HEK293 (cell line): ENCODE data around the gene LCOR.

Experiments used
- CTCF ChIA-PET: fragments of 350-600 bp; formaldehyde crosslinking; extraction: SDS; loops from one replicate; lab custom pipeline; 2021; ENCODE audit warnings: antibody characterized with exemption; lab: Yijun Ruan, JAX
- POLR2A ChIA-PET: fragments of 300-600 bp; formaldehyde crosslinking; extraction: SDS; loops from one replicate; lab custom pipeline; 2020; ENCODE audit warnings: antibody characterized with exemption, inconsistent platforms; lab: Yijun Ruan, JAX
- H3K27ac ChIP-seq: fragments of 200-500 bp; sonication (Bioruptor generic); 2 replicates; pipeline ENCODE4 v1.5.1; 2014; ENCODE audit warnings: low read depth, low read length, control low read depth, inconsistent platforms; ENCODE audit errors: extremely low read depth
- H3K36me3 ChIP-seq, 2 experiments: fragments of 200-500 bp in 1 of 2; sonication (Bioruptor generic) in 1 of 2; 1 replicate in 1 of 2; 2 replicates in 1 of 2; pipeline ENCODE4 v1.5.1; 2014 to 2017; ENCODE audit warnings: inconsistent platforms in 2 of 2, low read length in 2 of 2; ENCODE audit not compliant: control insufficient read depth in 2 of 2, insufficient read depth in 1 of 2
- H3K4me1 ChIP-seq: fragments of 200-500 bp; sonication (Bioruptor generic); 2 replicates; pipeline ENCODE4 v1.5.1; 2014; ENCODE audit warnings: mild to moderate bottlenecking, low read length, inconsistent platforms; ENCODE audit not compliant: control insufficient read depth, insufficient read depth
- H3K4me3 ChIP-seq: 2 replicates; pipeline ENCODE4 v1.5.1; 2011; ENCODE audit warnings: low read depth, mild to moderate bottlenecking, control low read depth, low read length, moderate library complexity
- H3K9me3 ChIP-seq: fragments of 200-500 bp; sonication (Bioruptor generic); 2 replicates; pipeline ENCODE4 v1.5.1; 2014; ENCODE audit warnings: low read depth, low read length, inconsistent platforms; ENCODE audit not compliant: control insufficient read depth, insufficient read depth
- GFI1B ChIP-seq: fragments of 450-650 bp; formaldehyde crosslinking; IDR thresholded peaks from 2 replicates; pipeline ENCODE4 v1.5.1; 2016; ENCODE audit warnings: missing biosample characterization, missing genetic modification characterization
- GLIS2 ChIP-seq: fragments of 450-650 bp; formaldehyde crosslinking; IDR thresholded peaks from 2 replicates; pipeline ENCODE4 v1.5.1; 2016; ENCODE audit warnings: missing biosample characterization, missing genetic modification characterization
- MEIS1 ChIP-seq: sonication (generic); formaldehyde crosslinking; IDR thresholded peaks from 2 replicates; pipeline ENCODE4 v1.8.1; 2022; ENCODE audit warnings: missing genetic modification reagents, mild to moderate bottlenecking, borderline replicate concordance
- OSR2 ChIP-seq: fragments of 450-650 bp; formaldehyde crosslinking; IDR thresholded peaks from 2 replicates; pipeline ENCODE4 v1.5.1; 2016; ENCODE audit warnings: missing biosample characterization, missing genetic modification characterization
- OVOL3 ChIP-seq: fragments of 450-650 bp; formaldehyde crosslinking; IDR thresholded peaks from 2 replicates; pipeline ENCODE4 v1.5.1; 2016; ENCODE audit warnings: missing biosample characterization, missing genetic modification characterization
- RBAK ChIP-seq: fragments of 450-650 bp; formaldehyde crosslinking; IDR thresholded peaks from 2 replicates; pipeline ENCODE4 v1.5.1; 2016; ENCODE audit warnings: missing biosample characterization, missing genetic modification characterization
- SP2 ChIP-seq: fragments of 450-650 bp; formaldehyde crosslinking; IDR thresholded peaks from 2 replicates; pipeline ENCODE4 v1.5.1; 2016; ENCODE audit warnings: missing biosample characterization, missing genetic modification characterization
- TCF7L2 ChIP-seq: IDR thresholded peaks from 2 replicates; pipeline ENCODE4 v1.6.1; 2011; ENCODE audit warnings: low read depth, mild to moderate bottlenecking, inconsistent platforms, low read length, moderate library complexity, borderline replicate concordance
- ZFHX2 ChIP-seq: fragments of 450-650 bp; formaldehyde crosslinking; conservative IDR thresholded peaks from 2 replicates; pipeline ENCODE4 v1.5.1; 2016; ENCODE audit warnings: missing biosample characterization, missing genetic modification characterization
- ZFP37 ChIP-seq: fragments of 450-650 bp; formaldehyde crosslinking; IDR thresholded peaks from 2 replicates; pipeline ENCODE4 v1.5.1; 2016; ENCODE audit warnings: missing biosample characterization, missing genetic modification characterization
- ZIC2 ChIP-seq: fragments of 450-650 bp; formaldehyde crosslinking; IDR thresholded peaks from 2 replicates; pipeline ENCODE4 v1.5.1; 2016; ENCODE audit warnings: missing biosample characterization, missing genetic modification characterization
- ZNF157 ChIP-seq: fragments of 450-650 bp; formaldehyde crosslinking; IDR thresholded peaks from 2 replicates; pipeline ENCODE4 v1.5.1; 2016; ENCODE audit warnings: missing biosample characterization, missing genetic modification characterization
- ZNF23 ChIP-seq: fragments of 450-650 bp; formaldehyde crosslinking; IDR thresholded peaks from 2 replicates; pipeline ENCODE4 v1.5.1; 2016; ENCODE audit warnings: missing biosample characterization, missing genetic modification characterization, borderline replicate concordance
- ZNF335 ChIP-seq: fragments of 450-650 bp; formaldehyde crosslinking; conservative IDR thresholded peaks from 2 replicates; pipeline ENCODE4 v1.5.1; 2016; ENCODE audit warnings: missing biosample characterization, missing genetic modification characterization
- ZNF341 ChIP-seq: fragments of 450-650 bp; formaldehyde crosslinking; IDR thresholded peaks from 2 replicates; pipeline ENCODE4; 2016; ENCODE audit warnings: low read depth, missing biosample characterization, missing genetic modification characterization
- ZNF366 ChIP-seq: fragments of 450-650 bp; formaldehyde crosslinking; conservative IDR thresholded peaks from 2 replicates; pipeline ENCODE4 v1.5.1; 2016; ENCODE audit warnings: missing biosample characterization, missing genetic modification characterization
- ZNF48 ChIP-seq: fragments of 450-650 bp; formaldehyde crosslinking; IDR thresholded peaks from 2 replicates; pipeline ENCODE4 v1.5.1; 2016; ENCODE audit warnings: missing biosample characterization, missing genetic modification characterization
- ZNF530 ChIP-seq: fragments of 450-650 bp; formaldehyde crosslinking; IDR thresholded peaks from 2 replicates; pipeline ENCODE4 v1.5.1; 2016; ENCODE audit warnings: low read depth, missing biosample characterization, missing genetic modification characterization
- ZNF548 ChIP-seq: fragments of 450-650 bp; formaldehyde crosslinking; IDR thresholded peaks from 2 replicates; pipeline ENCODE4 v1.5.1; 2016; ENCODE audit warnings: missing biosample characterization, missing genetic modification characterization
- ZNF626 ChIP-seq: fragments of 450-650 bp; sonication (Bioruptor Pico); formaldehyde crosslinking; IDR thresholded peaks from 2 replicates; pipeline ENCODE4 v1.5.1; 2018; ENCODE audit warnings: missing biosample characterization, missing genetic modification characterization, inconsistent platforms
- ZNF660 ChIP-seq: fragments of 450-650 bp; IDR thresholded peaks from 2 replicates; pipeline ENCODE4 v1.5.1; 2018; ENCODE audit warnings: missing biosample characterization, mild to moderate bottlenecking, missing genetic modification characterization
- ZNF747 ChIP-seq: fragments of 450-650 bp; formaldehyde crosslinking; IDR thresholded peaks from 2 replicates; pipeline ENCODE4 v1.5.1; 2016; ENCODE audit warnings: missing biosample characterization, missing genetic modification characterization
- ZNF791 ChIP-seq: fragments of 450-650 bp; formaldehyde crosslinking; IDR thresholded peaks from 2 replicates; pipeline ENCODE4 v1.5.1; 2016; ENCODE audit warnings: missing biosample characterization, missing genetic modification characterization
- ZNF830 ChIP-seq: fragments of 450-650 bp; IDR thresholded peaks from 2 replicates; pipeline ENCODE4 v1.5.0; 2018; ENCODE audit warnings: missing biosample characterization, missing genetic modification characterization, low read depth, mild to moderate bottlenecking, moderate library complexity
- ZSCAN16 ChIP-seq: fragments of 450-650 bp; formaldehyde crosslinking; IDR thresholded peaks from 2 replicates; pipeline ENCODE4 v1.5.1; 2016; ENCODE audit warnings: missing biosample characterization, missing genetic modification characterization
- TF ChIP-seq, protein P1 (sequence below): fragments of 450-650 bp; IDR thresholded peaks from 2 replicates; pipeline ENCODE4 v1.5.1; 2018; ENCODE audit warnings: missing biosample characterization, mild to moderate bottlenecking, missing genetic modification characterization
- TF ChIP-seq, protein P2 (sequence below): fragments of 450-650 bp; formaldehyde crosslinking; IDR thresholded peaks from 2 replicates; pipeline ENCODE4 v1.5.1; 2016; ENCODE audit warnings: missing biosample characterization, missing genetic modification characterization
- TF ChIP-seq, protein P3 (sequence below): fragments of 450-650 bp; formaldehyde crosslinking; IDR thresholded peaks from 2 replicates; pipeline ENCODE4 v1.5.1; 2016; ENCODE audit warnings: missing biosample characterization, missing genetic modification characterization, low read depth

LCOR gene

DNA sequence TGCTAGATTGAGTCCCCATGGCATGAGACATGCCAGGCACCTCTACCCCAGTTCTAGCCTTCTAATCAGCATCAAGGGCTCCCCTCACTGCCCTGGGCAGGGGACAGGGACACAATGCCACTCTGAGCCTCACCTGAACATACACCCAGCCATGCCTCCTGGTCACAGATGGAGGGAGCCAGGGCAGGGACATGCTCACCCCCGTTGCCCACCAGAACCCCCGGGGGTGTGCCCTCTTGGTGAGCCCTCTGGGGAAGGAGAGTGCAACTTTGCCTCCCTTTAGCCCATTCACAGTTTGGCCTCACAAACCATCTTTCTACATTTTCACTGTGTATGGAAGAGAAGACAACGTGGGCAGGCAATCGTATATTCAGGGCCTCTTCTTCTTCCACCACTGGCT is 167.2 kb downstream of the LCOR start:
- Histone ChIP-seq H3K27ac (no peak overlapping the region), H3K4me1 (peaks cover 9% of the 10 kb centered on the region), H3K36me3 (no peaks in the 10 kb centered on the region), H3K9me3 (no peaks in the 10 kb centered on the region), H3K4me3 (no peak overlapping the region)
- TF ChIP-seq OSR2: no peak
- TF ChIP-seq ZSCAN16: no peak
- TF ChIP-seq ZNF341 (tag by site-specific recombination): no peak
- TF ChIP-seq OVOL3: no peak
- TF ChIP-seq SP2 (tag by site-specific recombination): no peak
- no peak for TF ChIP-seq TCF7L2
- no peak for TF ChIP-seq GFI1B (tag by site-specific recombination)
- no peak for TF ChIP-seq ZFP37
- TF ChIP-seq ZNF747 (tag by site-specific recombination): no peak
- TF ChIP-seq ZNF157 (tag by site-specific recombination): no peak
- no peak for TF ChIP-seq ZNF626 (tag by site-specific recombination)
- no peak for TF ChIP-seq ZNF366
- POLR2A ChIA-PET: no interaction called here
- CTCF ChIA-PET: interaction anchor here (0.7 kb wide), 1 partner anchor 187 kb away, joined by 3 read pairs; the partner anchor contains the start of gene SLIT1

DNA sequence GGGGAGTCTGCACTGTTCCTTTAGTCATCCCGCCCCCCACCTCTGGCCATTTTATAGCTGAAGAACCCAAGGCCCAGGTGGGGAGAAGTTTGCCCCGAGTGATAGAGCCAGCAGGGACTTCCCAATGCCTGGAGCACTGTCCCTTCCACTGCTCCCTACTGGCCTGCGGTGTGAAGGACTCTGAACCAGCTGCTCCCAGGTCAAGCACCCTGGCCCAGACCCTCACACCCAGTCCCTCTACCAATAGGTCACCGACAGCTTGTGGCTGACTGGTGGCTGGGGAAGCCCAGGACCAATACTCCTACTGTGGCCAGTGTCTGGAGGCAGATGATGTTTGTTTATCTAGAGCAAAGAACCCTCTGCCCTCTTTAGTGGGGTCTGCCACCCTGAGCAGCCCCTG is 167.9 kb downstream of the LCOR start:
- Histone ChIP-seq H3K4me3 (no peak overlapping the region), H3K36me3 (no peaks in the 10 kb centered on the region), H3K4me1 (peaks cover 9% of the 10 kb centered on the region), H3K9me3 (no peaks in the 10 kb centered on the region), H3K27ac (no peak overlapping the region)
- ChIA-PET POLR2A (no interaction called here), CTCF (interaction anchor here (0.7 kb wide), 1 partner anchor 186 kb away, joined by 3 read pairs; the partner anchor contains the start of gene SLIT1)
- no peak for TF ChIP-seq ZFHX2 (tag by site-specific recombination)
- TF ChIP-seq ZNF48 (tag by site-specific recombination): no peak
- TF ChIP-seq, protein P1, sequence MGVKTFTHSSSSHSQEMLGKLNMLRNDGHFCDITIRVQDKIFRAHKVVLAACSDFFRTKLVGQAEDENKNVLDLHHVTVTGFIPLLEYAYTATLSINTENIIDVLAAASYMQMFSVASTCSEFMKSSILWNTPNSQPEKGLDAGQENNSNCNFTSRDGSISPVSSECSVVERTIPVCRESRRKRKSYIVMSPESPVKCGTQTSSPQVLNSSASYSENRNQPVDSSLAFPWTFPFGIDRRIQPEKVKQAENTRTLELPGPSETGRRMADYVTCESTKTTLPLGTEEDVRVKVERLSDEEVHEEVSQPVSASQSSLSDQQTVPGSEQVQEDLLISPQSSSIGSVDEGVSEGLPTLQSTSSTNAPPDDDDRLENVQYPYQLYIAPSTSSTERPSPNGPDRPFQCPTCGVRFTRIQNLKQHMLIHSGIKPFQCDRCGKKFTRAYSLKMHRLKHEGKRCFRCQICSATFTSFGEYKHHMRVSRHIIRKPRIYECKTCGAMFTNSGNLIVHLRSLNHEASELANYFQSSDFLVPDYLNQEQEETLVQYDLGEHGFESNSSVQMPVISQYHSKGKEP (tag by site-specific recombination): no peak
- no peak for TF ChIP-seq ZNF335 (tag by site-specific recombination)
- TF ChIP-seq ZNF660 (tag by site-specific recombination): no peak
- TF ChIP-seq, protein P2, sequence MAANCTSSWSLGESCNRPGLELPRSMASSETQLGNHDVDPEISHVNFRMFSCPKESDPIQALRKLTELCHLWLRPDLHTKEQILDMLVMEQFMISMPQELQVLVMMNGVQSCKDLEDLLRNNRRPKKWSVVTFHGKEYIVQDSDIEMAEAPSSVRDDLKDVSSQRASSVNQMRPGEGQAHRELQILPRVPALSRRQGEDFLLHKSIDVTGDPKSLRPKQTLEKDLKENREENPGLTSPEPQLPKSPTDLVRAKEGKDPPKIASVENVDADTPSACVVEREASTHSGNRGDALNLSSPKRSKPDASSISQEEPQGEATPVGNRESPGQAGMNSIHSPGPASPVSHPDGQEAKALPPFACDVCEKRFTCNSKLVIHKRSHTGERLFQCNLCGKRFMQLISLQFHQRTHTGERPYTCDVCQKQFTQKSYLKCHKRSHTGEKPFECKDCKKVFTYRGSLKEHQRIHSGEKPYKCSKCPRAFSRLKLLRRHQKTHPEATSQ (tag by site-specific recombination): no peak

DNA sequence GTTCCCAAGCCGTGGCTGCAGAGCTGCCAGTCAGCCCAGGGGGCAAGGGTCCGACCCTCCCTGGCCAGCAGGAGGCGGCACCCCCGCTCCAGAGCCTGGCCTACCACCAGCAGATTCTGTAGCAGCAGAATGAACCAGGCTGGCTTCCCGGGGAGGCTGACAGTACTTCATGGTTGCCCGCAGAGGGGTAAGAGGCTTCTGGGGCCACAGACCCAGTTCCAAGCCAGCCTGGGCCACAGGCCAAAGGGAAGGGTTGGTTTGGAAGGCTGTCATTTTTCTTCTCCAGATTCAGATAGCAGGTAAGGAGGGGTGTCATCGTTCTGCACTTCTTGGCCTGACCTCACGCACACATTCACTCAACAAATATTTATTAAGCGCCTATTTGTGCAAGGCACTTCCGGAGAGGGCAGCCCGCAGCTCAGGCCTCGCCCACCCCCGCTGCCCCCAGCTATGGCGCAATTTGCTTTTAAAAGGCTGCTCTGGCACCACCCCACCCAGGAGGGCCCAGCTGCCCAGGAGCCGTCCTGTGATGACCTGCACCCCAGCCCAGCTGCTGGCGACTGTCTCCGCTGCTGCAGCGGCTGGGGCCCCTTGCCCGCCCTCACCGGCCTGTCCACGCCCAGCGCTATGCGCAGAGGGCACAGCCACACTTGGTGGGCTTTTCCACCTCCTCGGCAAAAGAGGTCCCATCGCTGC is 168.5 kb downstream of the LCOR start:
- no peak for TF ChIP-seq ZNF830 (tag by site-specific recombination)
- TF ChIP-seq ZIC2 (tag by site-specific recombination): peak; percentile 76
- TF ChIP-seq ZNF791 (tag by site-specific recombination): no peak
- TF ChIP-seq, protein P2 (tag by site-specific recombination): no peak
- no peak for TF ChIP-seq RBAK (tag by site-specific recombination)
- peak; percentile 36; the same call in 1 of the 2 replicates for TF ChIP-seq GLIS2 (tag by site-specific recombination)
- no peak for TF ChIP-seq ZNF530 (tag by site-specific recombination)
- no peak for TF ChIP-seq ZNF548 (tag by site-specific recombination)
- no peak for TF ChIP-seq MEIS1 (CRISPR knock-in tag)
- TF ChIP-seq, protein P3, sequence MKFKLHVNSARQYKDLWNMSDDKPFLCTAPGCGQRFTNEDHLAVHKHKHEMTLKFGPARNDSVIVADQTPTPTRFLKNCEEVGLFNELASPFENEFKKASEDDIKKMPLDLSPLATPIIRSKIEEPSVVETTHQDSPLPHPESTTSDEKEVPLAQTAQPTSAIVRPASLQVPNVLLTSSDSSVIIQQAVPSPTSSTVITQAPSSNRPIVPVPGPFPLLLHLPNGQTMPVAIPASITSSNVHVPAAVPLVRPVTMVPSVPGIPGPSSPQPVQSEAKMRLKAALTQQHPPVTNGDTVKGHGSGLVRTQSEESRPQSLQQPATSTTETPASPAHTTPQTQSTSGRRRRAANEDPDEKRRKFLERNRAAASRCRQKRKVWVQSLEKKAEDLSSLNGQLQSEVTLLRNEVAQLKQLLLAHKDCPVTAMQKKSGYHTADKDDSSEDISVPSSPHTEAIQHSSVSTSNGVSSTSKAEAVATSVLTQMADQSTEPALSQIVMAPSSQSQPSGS (tag by site-specific recombination): no peak
- no peak for TF ChIP-seq ZNF23 (tag by site-specific recombination)
- no peak for TF ChIP-seq OSR2
- TF ChIP-seq, all 188 proteins: peak for 2
- Histone ChIP-seq H3K4me1 (peaks cover 7% of the 10 kb centered on the region), H3K36me3 (no peaks in the 10 kb centered on the region), H3K4me3 (no peak overlapping the region), H3K9me3 (no peaks in the 10 kb centered on the region), H3K27ac (no peak overlapping the region)
- CTCF ChIA-PET: no interaction called here
- POLR2A ChIA-PET: no interaction called here
